ENCODE measurements around the gene KCP.

KCP gene

GRCh38 chr7:128891110-128891941 lies 19.2 kb downstream of the KCP start:
- Histone ChIP-seq H2AK5ac (ENCODE audit: low read length, severe bottlenecking) (no peak overlapping the region), H3K9ac (ENCODE audit: low read length) (no peak overlapping the region), H3K14ac (ENCODE audit: low read length in 2 of 2) (no peak overlapping the region), H2BK15ac (ENCODE audit: low read depth, poor library complexity, severe bottlenecking) (no peak overlapping the region), H3K4ac (ENCODE audit: low read depth in 1 of 2, low read length in 2 of 2) (no peak overlapping the region), H3K36me3 (ENCODE audit: control insufficient read depth in 1 of 2, insufficient read depth in 2 of 2, low read depth in 1 of 2, low read length in 2 of 2) (peaks cover 0 to 51% of the 10 kb centered on the region in 2 experiments), H3K18ac (ENCODE audit: low read depth in 1 of 2, low read length in 2 of 2) (no peak overlapping the region), H4K91ac (ENCODE audit: low read length) (no peak overlapping the region), H2BK5ac (ENCODE audit: low read depth, low read length, poor library complexity, severe bottlenecking) (no peak overlapping the region), H3K27ac (ENCODE audit: low read length, poor library complexity, severe bottlenecking) (no peak overlapping the region), H3K4me3 (ENCODE audit: insufficient read depth in 1 of 2, low read depth in 1 of 2, low read length in 2 of 2) (no peak overlapping the region), H2AFZ (ENCODE audit: low read depth, low read length) (no peak overlapping the region), H3K4me1 (ENCODE audit: control insufficient read depth, insufficient read depth, low read depth, low read length) (peaks cover 12% of the 10 kb centered on the region), H3K9me3 (ENCODE audit: control insufficient read depth, low read length) (no peaks in the 10 kb centered on the region), H4K8ac (ENCODE audit: low read length) (no peak overlapping the region), H3K27me3 (ENCODE audit: control insufficient read depth in 1 of 2, insufficient read depth in 1 of 2, low read length in 2 of 2) (peaks cover 0 to 29% of the 10 kb centered on the region in 2 experiments), H3K4me2 (ENCODE audit: low read length, poor library complexity, severe bottlenecking) (no peak overlapping the region), H3K79me1 (replicated peaks; ENCODE audit: low read length, poor library complexity, severe bottlenecking) (no peaks in the 10 kb centered on the region), H2BK12ac (ENCODE audit: low read length in 2 of 2) (no peak overlapping the region), H3K23ac (ENCODE audit: low read length in 2 of 2) (no peak overlapping the region), H2BK120ac (ENCODE audit: low read depth, low read length) (no peak overlapping the region)
- no peak for DNase-seq
- WGBS, result 86% methylated on average over 26 of the region's 41 CpGs

- Histone ChIP-seq H3K18ac (ENCODE audit: low read depth in 1 of 2, low read length in 2 of 2) (no peak overlapping the region), H3K4me1 (ENCODE audit: control insufficient read depth, insufficient read depth, low read depth, low read length) (peaks cover 12% of the 10 kb centered on the region), H4K8ac (ENCODE audit: low read length) (no peak overlapping the region), H2BK15ac (ENCODE audit: low read depth, poor library complexity, severe bottlenecking) (no peak overlapping the region), H3K27ac (ENCODE audit: low read length, poor library complexity, severe bottlenecking) (no peak overlapping the region), H2BK120ac (ENCODE audit: low read depth, low read length) (no peak overlapping the region), H3K23ac (ENCODE audit: low read length in 2 of 2) (no peak overlapping the region), H3K27me3 (ENCODE audit: control insufficient read depth in 1 of 2, insufficient read depth in 1 of 2, low read length in 2 of 2) (peaks cover 0 to 37% of the 10 kb centered on the region in 2 experiments), H3K9me3 (ENCODE audit: control insufficient read depth, low read length) (no peaks in the 10 kb centered on the region), H3K9ac (ENCODE audit: low read length) (no peak overlapping the region), H3K79me1 (replicated peaks; ENCODE audit: low read length, poor library complexity, severe bottlenecking) (no peaks in the 10 kb centered on the region), H3K4me2 (ENCODE audit: low read length, poor library complexity, severe bottlenecking) (no peak overlapping the region), H2BK12ac (ENCODE audit: low read length in 2 of 2) (no peak overlapping the region), H2AFZ (ENCODE audit: low read depth, low read length) (no peak overlapping the region), H3K14ac (ENCODE audit: low read length in 2 of 2) (no peak overlapping the region), H3K4ac (ENCODE audit: low read depth in 1 of 2, low read length in 2 of 2) (no peak overlapping the region), H4K91ac (ENCODE audit: low read length) (no peak overlapping the region), H2AK5ac (ENCODE audit: low read length, severe bottlenecking) (no peak overlapping the region), H3K36me3 (ENCODE audit: control insufficient read depth in 1 of 2, insufficient read depth in 2 of 2, low read depth in 1 of 2, low read length in 2 of 2) (peaks cover 0 to 52% of the 10 kb centered on the region in 2 experiments), H2BK5ac (ENCODE audit: low read depth, low read length, poor library complexity, severe bottlenecking) (no peak overlapping the region), H3K4me3 (ENCODE audit: insufficient read depth in 1 of 2, low read depth in 1 of 2, low read length in 2 of 2) (no peak overlapping the region)
- DNase-seq, result no peak
- 81% methylated on average over 36 of the region's 67 CpGs for WGBS
Observed at GRCh38 chr7:128890306-128891109, 20.0 kb downstream of the KCP start.

GRCh38 chr7:128889121-128889520 lies 21.4 kb downstream of the KCP start:
- Histone ChIP-seq H3K4me3 (ENCODE audit: insufficient read depth in 1 of 2, low read depth in 1 of 2, low read length in 2 of 2) (no peak overlapping the region), H3K4me2 (ENCODE audit: low read length, poor library complexity, severe bottlenecking) (no peak overlapping the region), H2AK5ac (ENCODE audit: low read length, severe bottlenecking) (no peak overlapping the region), H3K4me1 (ENCODE audit: control insufficient read depth, insufficient read depth, low read depth, low read length) (peaks cover 12% of the 10 kb centered on the region), H2BK12ac (ENCODE audit: low read length in 2 of 2) (no peak overlapping the region), H3K23ac (ENCODE audit: low read length in 2 of 2) (no peak overlapping the region), H3K27ac (ENCODE audit: low read length, poor library complexity, severe bottlenecking) (no peak overlapping the region), H4K91ac (ENCODE audit: low read length) (no peak overlapping the region), H3K9me3 (ENCODE audit: control insufficient read depth, low read length) (no peaks in the 10 kb centered on the region), H2BK5ac (ENCODE audit: low read depth, low read length, poor library complexity, severe bottlenecking) (no peak overlapping the region), H4K8ac (ENCODE audit: low read length) (no peak overlapping the region), H3K4ac (ENCODE audit: low read depth in 1 of 2, low read length in 2 of 2) (no peak overlapping the region), H2BK120ac (ENCODE audit: low read depth, low read length) (no peak overlapping the region), H3K18ac (ENCODE audit: low read depth in 1 of 2, low read length in 2 of 2) (no peak overlapping the region), H2BK15ac (ENCODE audit: low read depth, poor library complexity, severe bottlenecking) (no peak overlapping the region), H2AFZ (ENCODE audit: low read depth, low read length) (no peak overlapping the region), H3K14ac (ENCODE audit: low read length in 2 of 2) (no peak overlapping the region), H3K27me3 (ENCODE audit: control insufficient read depth in 1 of 2, insufficient read depth in 1 of 2, low read length in 2 of 2) (peaks cover 0 to 40% of the 10 kb centered on the region in 2 experiments), H3K36me3 (ENCODE audit: control insufficient read depth in 1 of 2, insufficient read depth in 2 of 2, low read depth in 1 of 2, low read length in 2 of 2) (peaks cover 0 to 57% of the 10 kb centered on the region in 2 experiments), H3K79me1 (replicated peaks; ENCODE audit: low read length, poor library complexity, severe bottlenecking) (no peaks in the 10 kb centered on the region), H3K9ac (ENCODE audit: low read length) (no peak overlapping the region)
- WGBS, result 70% methylated on average over 7 of the region's 8 CpGs
- no peak for DNase-seq

- Histone ChIP-seq H3K4me2 (ENCODE audit: low read length, poor library complexity, severe bottlenecking) (no peak overlapping the region), H2BK12ac (ENCODE audit: low read length in 2 of 2) (no peak overlapping the region), H3K9me3 (ENCODE audit: control insufficient read depth, low read length) (no peaks in the 10 kb centered on the region), H4K91ac (ENCODE audit: low read length) (no peak overlapping the region), H2BK15ac (ENCODE audit: low read depth, poor library complexity, severe bottlenecking) (peak overlapping the region; percentile 4), H3K18ac (ENCODE audit: low read depth in 1 of 2, low read length in 2 of 2) (no peak overlapping the region), H2BK120ac (ENCODE audit: low read depth, low read length) (no peak overlapping the region), H3K9ac (ENCODE audit: low read length) (no peak overlapping the region), H4K8ac (ENCODE audit: low read length) (no peak overlapping the region), H3K4me3 (ENCODE audit: insufficient read depth in 1 of 2, low read depth in 1 of 2, low read length in 2 of 2) (no peak overlapping the region), H2AK5ac (ENCODE audit: low read length, severe bottlenecking) (no peak overlapping the region), H2AFZ (ENCODE audit: low read depth, low read length) (no peak overlapping the region), H3K36me3 (ENCODE audit: control insufficient read depth in 1 of 2, insufficient read depth in 2 of 2, low read depth in 1 of 2, low read length in 2 of 2) (peaks cover 0 to 53% of the 10 kb centered on the region in 2 experiments), H3K4me1 (ENCODE audit: control insufficient read depth, insufficient read depth, low read depth, low read length) (peaks cover 12% of the 10 kb centered on the region), H3K23ac (ENCODE audit: low read length in 2 of 2) (no peak overlapping the region), H3K14ac (ENCODE audit: low read length in 2 of 2) (no peak overlapping the region), H3K79me1 (replicated peaks; ENCODE audit: low read length, poor library complexity, severe bottlenecking) (no peaks in the 10 kb centered on the region), H2BK5ac (ENCODE audit: low read depth, low read length, poor library complexity, severe bottlenecking) (no peak overlapping the region), H3K27me3 (ENCODE audit: control insufficient read depth in 1 of 2, insufficient read depth in 1 of 2, low read length in 2 of 2) (peaks cover 0 to 40% of the 10 kb centered on the region in 2 experiments), H3K27ac (ENCODE audit: low read length, poor library complexity, severe bottlenecking) (no peak overlapping the region), H3K4ac (ENCODE audit: low read depth in 1 of 2, low read length in 2 of 2) (no peak overlapping the region)
- WGBS, result 90% methylated on average over 11 of the region's 11 CpGs
- no peak for DNase-seq
Observed at GRCh38 chr7:128888756-128889095, 21.8 kb downstream of the KCP start.
